Measurements from ENCODE around the gene TFR2.

Gene TFR2

DNA sequence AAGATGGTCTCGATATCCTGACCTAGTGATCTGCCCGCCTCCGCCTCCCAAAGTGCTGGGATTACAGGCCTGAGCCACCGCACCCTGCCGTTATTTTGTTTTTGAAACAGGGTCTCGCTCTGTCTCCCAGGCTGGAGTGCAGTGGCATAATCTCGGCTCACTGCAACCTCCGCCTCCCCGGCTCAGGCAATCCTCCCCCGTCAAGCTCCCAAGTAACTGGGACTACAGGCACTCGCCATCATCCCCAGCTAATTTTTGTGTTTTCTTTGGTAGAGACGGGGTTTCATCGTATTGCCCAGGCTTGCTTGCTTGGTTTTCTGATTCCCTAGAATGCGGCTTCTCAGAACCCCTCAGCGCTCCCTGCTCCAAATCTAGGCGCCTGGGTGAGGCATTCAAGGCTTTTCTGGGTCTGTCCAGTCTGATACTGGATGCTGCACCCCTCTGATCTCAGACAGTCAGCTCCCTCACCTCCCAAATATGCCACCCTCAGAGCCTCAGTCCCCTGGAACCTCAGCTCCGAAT lies 1.3 kb downstream of the TFR2 start:
- Histone ChIP-seq H3K4me1 (ENCODE audit: insufficient read depth, low read length, severe bottlenecking) (peaks cover 10% of the 10 kb centered on the region), H4K20me1 (ENCODE audit: insufficient read depth, low read length) (no peaks in the 10 kb centered on the region), H3K27ac (ENCODE audit: low read depth, low read length, poor library complexity, severe bottlenecking) (no peak overlapping the region), H3K9me3 (ENCODE audit: low read length) (no peaks in the 10 kb centered on the region), H3F3A (ENCODE audit: insufficient read depth, low read length) (no peaks in the 10 kb centered on the region), H3K4me3 (ENCODE audit: low read depth, low read length, poor library complexity, severe bottlenecking) (no peak overlapping the region), H3K9ac (ENCODE audit: low read length) (no peak overlapping the region), H2AFZ (ENCODE audit: low read length) (no peak overlapping the region), H3K4me2 (ENCODE audit: low read length) (no peak overlapping the region), H3K27me3 (ENCODE audit: insufficient read depth, low read length) (no peaks in the 10 kb centered on the region), H3K36me3 (ENCODE audit: insufficient read depth, low read length) (no peaks in the 10 kb centered on the region), H3K79me2 (ENCODE audit: insufficient read depth, low read length) (no peaks in the 10 kb centered on the region), H3K9me2 (ENCODE audit: low read depth, low read length) (no peaks in the 10 kb centered on the region)
- TF ChIP-seq, protein P1, sequence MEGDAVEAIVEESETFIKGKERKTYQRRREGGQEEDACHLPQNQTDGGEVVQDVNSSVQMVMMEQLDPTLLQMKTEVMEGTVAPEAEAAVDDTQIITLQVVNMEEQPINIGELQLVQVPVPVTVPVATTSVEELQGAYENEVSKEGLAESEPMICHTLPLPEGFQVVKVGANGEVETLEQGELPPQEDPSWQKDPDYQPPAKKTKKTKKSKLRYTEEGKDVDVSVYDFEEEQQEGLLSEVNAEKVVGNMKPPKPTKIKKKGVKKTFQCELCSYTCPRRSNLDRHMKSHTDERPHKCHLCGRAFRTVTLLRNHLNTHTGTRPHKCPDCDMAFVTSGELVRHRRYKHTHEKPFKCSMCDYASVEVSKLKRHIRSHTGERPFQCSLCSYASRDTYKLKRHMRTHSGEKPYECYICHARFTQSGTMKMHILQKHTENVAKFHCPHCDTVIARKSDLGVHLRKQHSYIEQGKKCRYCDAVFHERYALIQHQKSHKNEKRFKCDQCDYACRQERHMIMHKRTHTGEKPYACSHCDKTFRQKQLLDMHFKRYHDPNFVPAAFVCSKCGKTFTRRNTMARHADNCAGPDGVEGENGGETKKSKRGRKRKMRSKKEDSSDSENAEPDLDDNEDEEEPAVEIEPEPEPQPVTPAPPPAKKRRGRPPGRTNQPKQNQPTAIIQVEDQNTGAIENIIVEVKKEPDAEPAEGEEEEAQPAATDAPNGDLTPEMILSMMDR (IDR thresholded peaks at IDR 0.05; ENCODE audit: low read length): no peak
- no peak for TF ChIP-seq EZH2 (IDR thresholded peaks at IDR 0.05; ENCODE audit: borderline replicate concordance, low read length)

DNA sequence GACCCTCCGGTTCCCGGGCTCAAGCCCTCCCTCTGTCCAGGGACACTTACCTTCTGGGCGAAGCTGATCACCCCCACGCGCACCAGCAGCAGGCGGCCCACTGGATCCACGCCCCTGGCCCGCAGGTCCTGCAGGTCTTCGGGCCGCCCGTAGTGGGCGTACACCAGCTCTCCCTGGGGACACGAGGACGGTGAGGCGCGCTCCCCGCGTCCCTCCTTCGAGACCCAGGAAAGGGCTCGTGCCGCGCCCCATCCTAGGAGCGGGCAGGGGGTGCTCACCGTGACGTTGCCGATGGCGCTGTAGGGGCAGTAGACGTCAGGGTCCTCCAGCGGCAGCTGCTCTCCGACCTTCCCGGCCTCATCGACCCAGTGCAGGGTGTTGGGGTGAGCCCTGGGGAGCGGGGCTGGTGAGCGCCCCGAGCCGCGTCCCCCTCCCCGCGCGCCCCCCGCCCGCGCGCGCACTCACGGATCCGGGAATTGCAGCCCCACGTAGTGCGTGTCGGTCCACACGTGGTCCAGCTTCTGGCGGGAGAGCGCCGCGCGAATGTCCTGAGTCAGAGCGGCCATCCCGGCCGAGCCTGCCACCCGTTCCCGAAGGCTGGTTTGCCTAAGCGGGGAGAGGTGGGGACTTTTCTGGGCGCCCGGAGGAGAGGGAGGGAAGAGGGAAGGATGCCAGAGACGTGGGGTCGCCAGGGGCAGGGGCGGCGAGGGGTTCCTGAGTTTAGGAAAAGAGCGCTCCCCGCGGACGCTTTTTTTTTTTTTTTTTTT lies 8.2 kb downstream of the TFR2 start:
- Histone ChIP-seq H3K9me2 (ENCODE audit: low read depth, low read length) (no peaks in the 10 kb centered on the region), H3F3A (ENCODE audit: insufficient read depth, low read length) (no peaks in the 10 kb centered on the region), H4K20me1 (ENCODE audit: insufficient read depth, low read length) (no peaks in the 10 kb centered on the region), H3K4me3 (ENCODE audit: low read depth, low read length, poor library complexity, severe bottlenecking) (peak overlapping the region; percentile 67), H3K4me1 (ENCODE audit: insufficient read depth, low read length, severe bottlenecking) (peaks cover 23% of the 10 kb centered on the region), H3K27ac (ENCODE audit: low read depth, low read length, poor library complexity, severe bottlenecking) (no peak overlapping the region), H3K4me2 (ENCODE audit: low read length) (peak overlapping the region; percentile 86), H3K9me3 (ENCODE audit: low read length) (no peaks in the 10 kb centered on the region), H3K36me3 (ENCODE audit: insufficient read depth, low read length) (no peaks in the 10 kb centered on the region), H3K27me3 (ENCODE audit: insufficient read depth, low read length) (no peaks in the 10 kb centered on the region), H3K79me2 (ENCODE audit: insufficient read depth, low read length) (no peaks in the 10 kb centered on the region), H3K9ac (ENCODE audit: low read length) (peak overlapping the region; percentile 87), H2AFZ (ENCODE audit: low read length) (peak overlapping the region; percentile 25; the same call in 1 of the 2 replicates)
- TF ChIP-seq, protein P1 (IDR thresholded peaks at IDR 0.05; ENCODE audit: low read length): peak; percentile 62
- TF ChIP-seq EZH2 (IDR thresholded peaks at IDR 0.05; ENCODE audit: borderline replicate concordance, low read length): no peak

GRCh38 chr7:100630066-100630465 lies 11.3 kb downstream of the TFR2 start:
- no peaks in the 10 kb centered on the region for H3K79me2 ChIP-seq (ENCODE audit: insufficient read depth, low read length)
- no peaks in the 10 kb centered on the region for H3K27me3 ChIP-seq (ENCODE audit: insufficient read depth, low read length)
- no peak for TF ChIP-seq EZH2 (IDR thresholded peaks at IDR 0.05; ENCODE audit: borderline replicate concordance, low read length)
- TF ChIP-seq, protein P1 (IDR thresholded peaks at IDR 0.05; ENCODE audit: low read length): no peak
- H3K9me2 ChIP-seq (ENCODE audit: low read depth, low read length): no peaks in the 10 kb centered on the region
- H3K9me3 ChIP-seq (ENCODE audit: low read length): no peaks in the 10 kb centered on the region
- no peaks in the 10 kb centered on the region for H3K36me3 ChIP-seq (ENCODE audit: insufficient read depth, low read length)
- H2AFZ ChIP-seq (ENCODE audit: low read length): no peak overlapping the region
- no peak overlapping the region for H3K4me3 ChIP-seq (ENCODE audit: low read depth, low read length, poor library complexity, severe bottlenecking)
- H3K4me1 ChIP-seq (ENCODE audit: insufficient read depth, low read length, severe bottlenecking): peaks cover 38% of the 10 kb centered on the region
- no peak overlapping the region for H3K27ac ChIP-seq (ENCODE audit: low read depth, low read length, poor library complexity, severe bottlenecking)
- H3K9ac ChIP-seq (ENCODE audit: low read length): no peak overlapping the region
- no peaks in the 10 kb centered on the region for H4K20me1 ChIP-seq (ENCODE audit: insufficient read depth, low read length)
- H3F3A ChIP-seq (ENCODE audit: insufficient read depth, low read length): no peaks in the 10 kb centered on the region
- no peak overlapping the region for H3K4me2 ChIP-seq (ENCODE audit: low read length)

Data from OCI-LY1 (cell line).